ENCODE data around the gene CCN6.
A peak's percentile ranks its signal among the peaks of the same experiment; 100 is the strongest.

The CCN6 gene

DNA sequence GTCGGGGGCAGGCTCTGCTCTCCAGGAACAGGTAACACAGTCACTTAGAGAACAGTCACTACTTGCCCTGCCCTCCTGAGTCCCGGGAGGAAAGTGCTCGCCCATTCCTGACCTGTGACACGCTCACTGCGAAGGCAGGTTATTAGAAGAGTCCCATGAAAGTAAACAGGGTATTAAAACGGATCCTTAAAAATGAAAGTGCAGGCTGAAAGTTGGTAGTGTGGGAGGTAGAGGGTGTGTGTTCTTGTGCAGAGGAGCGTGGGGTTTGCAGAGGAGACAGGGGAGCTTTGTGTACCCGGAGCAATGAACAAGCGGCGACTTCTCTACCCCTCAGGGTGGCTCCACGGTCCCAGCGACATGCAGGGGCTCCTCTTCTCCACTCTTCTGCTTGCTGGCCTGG, at the start of gene CCN6:
CCN6 (plus strand) TSS at position 104 of the 400 bp plus-strand sequence; CDS start at position 358, 254 bp downstream.
- DNase-seq: no peak

GRCh38 chr6:112004201-112005012, 49.5 kb upstream of the CCN6 start:
- DNase-seq: no peak

DNA sequence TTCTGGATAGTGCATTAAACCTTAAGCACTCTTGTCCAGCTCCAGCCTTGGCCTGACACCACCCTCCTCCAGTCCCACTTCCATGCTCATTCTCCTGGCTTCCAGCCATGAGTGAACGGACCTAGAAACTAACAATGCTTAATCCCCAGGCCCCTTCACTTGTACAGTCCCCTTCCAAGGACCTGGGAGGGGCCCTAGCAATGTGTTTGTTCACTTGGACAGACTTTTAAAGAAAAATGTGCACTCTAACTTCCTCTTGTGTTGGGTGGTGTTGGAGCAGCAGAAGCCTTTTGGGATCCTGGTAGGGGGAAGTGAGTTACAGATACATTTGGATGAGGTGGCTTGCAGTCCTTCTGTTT, 48.9 kb upstream of the CCN6 start:
- peak; percentile 11 for DNase-seq

- no peak for DNase-seq
Measured at GRCh38 chr6:112007254-112007653, 46.6 kb upstream of the CCN6 start.

GRCh38 chr6:112007805-112008204, 46.1 kb upstream of the CCN6 start:
- peak; percentile 79 for DNase-seq

DNA sequence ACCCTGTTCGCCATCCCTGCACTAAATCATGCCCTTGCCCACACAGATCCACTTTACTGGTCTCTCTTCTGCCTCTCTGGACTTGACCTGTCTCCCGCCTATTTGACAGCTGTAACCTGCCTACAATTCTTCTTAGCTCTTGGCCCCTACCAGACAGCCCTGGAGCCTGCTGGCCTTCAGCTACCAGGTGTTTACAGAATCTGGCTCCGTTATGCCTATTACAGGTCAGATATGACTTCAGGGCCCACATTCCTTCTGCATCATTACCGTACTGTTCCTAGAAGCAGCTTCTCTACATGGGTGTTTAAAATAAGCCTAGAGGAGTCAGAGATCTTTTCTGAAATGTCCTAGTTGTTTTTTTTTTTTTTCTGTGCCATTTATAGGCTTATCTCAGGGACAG, 45.4 kb upstream of the CCN6 start:
- DNase-seq: no peak

- DNase-seq: peak; percentile 13
Measured at GRCh38 chr6:112010328-112010727, 43.6 kb upstream of the CCN6 start.

DNA sequence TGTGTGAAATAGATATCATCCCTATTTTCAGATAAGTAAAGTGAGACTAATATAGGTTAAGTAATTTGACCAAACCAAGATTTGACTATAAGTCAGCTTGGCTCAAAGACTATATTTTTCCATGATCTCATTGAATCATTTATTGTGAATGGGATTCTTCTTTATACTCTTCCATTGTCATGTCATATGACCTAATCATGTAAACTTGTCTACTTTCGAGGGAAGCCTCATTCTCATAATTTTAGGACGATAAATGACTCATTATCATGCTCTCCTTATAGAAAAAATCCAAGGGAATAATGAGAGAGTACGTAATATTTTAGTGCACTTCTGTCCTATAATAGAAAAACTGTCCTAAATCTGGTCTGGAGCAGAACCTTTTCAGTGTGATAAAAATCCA, 40.9 kb upstream of the CCN6 start:
- no peak for DNase-seq

DNA sequence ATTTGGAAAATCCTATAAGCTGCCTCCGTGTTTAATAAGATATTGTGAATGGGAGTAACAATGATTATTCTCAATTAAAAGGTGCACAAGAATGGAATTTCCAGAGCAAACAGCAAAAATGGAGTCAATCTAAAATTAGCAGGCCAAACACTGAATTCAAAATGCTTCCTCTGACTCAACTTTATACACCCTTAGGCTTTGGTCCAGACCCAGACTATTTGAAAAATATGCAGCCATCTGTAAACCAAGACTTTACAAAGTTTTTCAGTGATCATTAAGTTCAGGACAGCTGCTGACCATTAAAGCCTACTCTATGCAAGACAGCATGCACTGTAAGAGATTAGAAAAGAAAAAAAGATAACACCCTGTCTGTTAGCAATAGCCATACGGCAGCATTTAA, 39.4 kb upstream of the CCN6 start:
- DNase-seq: peak; percentile 19

- no peak for DNase-seq
Measured at GRCh38 chr6:112015725-112016124, 38.2 kb upstream of the CCN6 start.

DNA sequence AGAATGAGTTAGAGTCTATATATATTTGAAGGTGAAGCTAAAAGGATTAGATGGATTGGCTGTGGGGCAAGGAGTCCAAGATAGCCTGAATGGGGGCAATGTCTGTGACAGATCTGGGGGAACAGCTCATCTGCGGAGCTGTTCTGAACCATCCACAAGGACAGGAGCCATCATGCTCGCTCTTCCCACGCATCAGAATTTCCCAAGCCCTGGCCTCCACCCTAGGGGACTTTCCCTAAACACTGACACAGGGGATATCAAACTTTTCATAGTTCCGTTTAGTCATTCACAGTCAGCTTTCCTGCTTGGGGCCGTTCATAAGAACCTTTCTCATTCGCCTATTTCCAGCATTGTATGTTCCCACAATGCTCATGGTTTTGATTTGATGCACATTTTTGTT, 37.6 kb upstream of the CCN6 start:
- DNase-seq: no peak

GRCh38 chr6:112017169-112017568, 36.7 kb upstream of the CCN6 start:
- DNase-seq: no peak

DNA sequence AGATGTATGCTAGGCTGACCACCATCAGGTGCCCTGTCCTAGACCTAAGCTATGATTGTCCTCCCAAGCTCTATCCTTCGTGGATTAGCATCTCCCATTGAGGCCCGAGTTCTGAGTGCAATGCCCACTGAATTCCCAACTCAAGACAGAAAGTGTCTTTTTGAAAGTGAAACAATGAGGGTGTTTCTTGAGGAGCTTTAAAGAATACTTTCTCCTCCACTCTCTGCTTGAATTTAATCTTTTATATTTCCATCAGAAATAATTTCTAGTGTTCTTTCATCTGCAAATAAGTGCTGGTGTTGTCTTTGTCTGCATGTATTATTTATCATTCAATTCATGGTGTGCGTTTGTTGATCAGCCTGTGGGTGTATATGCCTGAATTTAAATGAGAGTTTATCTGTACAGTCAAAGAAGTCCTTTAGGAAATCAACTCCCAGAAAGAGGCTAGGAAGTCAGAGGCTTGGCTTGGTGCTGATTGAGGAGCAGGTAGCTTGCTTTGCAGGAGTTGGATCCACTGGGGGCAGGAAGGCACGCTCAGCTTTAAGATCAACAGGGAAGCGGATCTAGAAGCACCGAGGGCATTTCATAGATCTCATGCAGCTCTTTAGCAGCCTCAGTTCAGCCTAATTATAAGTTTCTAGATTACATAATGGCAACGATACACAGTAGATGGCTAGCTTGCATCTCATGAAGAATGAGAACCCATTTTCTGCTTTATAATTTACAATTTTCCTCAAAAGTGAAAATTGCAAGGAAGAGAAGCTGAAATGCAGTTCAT, 36.0 kb upstream of the CCN6 start:
- DNase-seq: no peak

DNA sequence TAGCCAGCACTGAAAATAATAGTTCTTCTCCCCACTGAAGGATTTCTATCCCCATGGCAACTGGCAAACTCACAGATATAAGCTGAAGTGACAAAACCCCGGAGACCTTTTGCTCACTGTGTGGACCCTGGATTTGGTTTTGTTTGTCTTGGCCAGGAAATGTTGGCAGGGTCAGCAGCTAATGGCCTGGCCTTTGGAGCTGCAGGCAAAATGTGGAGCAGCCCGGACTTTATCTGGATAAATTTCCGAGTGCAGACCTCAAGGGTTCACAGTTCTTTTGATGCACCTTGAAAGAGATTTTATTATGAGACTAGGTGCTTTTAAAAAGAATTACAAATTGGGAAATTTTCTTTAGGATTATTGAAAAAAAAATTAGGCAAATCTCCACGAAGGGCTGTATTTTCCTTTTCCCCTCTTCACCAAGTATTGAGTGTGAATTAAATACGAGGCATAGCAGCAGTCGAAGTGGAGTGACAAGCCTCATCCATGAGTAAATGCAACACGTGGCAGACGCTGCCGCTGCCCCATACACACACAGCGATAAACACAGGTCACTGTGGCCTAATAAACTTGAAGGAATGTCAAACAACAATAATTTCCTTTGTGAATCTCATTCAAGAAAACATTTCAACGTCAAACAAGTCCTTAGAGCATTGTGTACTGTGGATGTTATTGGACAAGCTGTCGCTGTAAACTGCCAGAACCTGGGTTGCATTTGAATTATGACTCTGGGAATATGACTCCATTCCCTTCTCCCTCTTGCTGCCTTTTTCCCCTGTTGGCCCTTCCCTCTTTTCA, 35.1 kb upstream of the CCN6 start:
- no peak for DNase-seq

DNA sequence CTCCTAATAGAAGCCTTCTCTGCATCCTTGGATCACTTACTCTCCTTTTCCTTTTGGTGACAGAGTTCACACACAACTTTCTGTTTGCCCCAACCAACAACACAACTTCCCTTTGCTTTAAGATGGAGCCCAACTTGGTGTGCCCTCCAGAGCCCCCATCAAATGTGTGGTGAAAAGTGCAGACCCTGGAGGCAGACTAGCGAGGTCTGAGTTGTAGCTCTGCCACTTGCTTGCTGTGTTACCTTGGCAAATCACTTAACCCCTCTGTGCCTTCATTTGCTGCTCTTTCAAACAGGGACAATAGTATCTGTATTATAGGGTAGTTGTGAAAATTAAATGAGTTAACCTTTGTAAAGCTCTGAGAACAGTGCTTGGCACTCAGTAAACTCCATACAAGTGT, 34.3 kb upstream of the CCN6 start:
- DNase-seq: no peak

- DNase-seq: no peak
Measured at GRCh38 chr6:112021691-112022310, 32.1 kb upstream of the CCN6 start.

DNA sequence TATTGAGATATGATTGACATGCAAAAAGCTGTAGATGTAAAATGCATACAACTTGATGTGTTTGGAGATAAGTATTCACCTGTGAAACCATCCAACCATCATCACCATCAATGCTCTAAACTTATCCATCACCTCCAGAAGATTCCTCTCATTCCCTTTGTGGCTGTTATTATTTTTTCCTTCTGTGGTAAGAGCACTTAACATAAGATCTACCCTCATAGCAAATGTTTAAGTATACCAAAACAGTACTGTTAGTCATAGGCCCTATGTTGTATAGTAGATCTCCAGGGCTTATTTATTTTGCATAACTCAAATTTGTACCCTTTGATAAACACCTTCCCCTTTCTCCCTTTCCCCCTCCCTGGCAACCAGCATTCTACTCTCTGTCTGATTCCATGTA, 31.2 kb upstream of the CCN6 start:
- no peak for DNase-seq

DNA sequence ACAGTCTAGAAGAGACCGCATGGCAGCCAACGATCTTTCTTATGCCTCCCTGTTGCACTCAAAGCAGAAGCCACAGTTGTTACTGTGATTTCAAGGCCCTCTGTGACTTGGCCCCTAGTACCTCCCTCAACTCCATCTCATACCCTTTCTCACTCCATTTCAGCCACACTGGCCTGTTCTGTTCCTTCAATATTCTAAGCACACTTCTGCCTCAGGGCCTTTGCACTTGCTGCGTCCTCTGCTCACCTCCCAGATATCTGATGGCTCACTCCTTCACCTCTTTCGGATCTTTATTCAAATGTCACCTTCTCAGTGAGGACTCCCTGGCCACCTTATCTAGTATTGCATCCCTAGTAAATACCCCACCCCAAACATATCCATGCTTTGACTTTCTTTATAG, 29.4 kb upstream of the CCN6 start:
- DNase-seq: no peak

GRCh38 chr6:112026933-112027332, 27.0 kb upstream of the CCN6 start:
- no peak for DNase-seq

GRCh38 chr6:112027942-112028674, 25.8 kb upstream of the CCN6 start:
- no peak for DNase-seq

DNA sequence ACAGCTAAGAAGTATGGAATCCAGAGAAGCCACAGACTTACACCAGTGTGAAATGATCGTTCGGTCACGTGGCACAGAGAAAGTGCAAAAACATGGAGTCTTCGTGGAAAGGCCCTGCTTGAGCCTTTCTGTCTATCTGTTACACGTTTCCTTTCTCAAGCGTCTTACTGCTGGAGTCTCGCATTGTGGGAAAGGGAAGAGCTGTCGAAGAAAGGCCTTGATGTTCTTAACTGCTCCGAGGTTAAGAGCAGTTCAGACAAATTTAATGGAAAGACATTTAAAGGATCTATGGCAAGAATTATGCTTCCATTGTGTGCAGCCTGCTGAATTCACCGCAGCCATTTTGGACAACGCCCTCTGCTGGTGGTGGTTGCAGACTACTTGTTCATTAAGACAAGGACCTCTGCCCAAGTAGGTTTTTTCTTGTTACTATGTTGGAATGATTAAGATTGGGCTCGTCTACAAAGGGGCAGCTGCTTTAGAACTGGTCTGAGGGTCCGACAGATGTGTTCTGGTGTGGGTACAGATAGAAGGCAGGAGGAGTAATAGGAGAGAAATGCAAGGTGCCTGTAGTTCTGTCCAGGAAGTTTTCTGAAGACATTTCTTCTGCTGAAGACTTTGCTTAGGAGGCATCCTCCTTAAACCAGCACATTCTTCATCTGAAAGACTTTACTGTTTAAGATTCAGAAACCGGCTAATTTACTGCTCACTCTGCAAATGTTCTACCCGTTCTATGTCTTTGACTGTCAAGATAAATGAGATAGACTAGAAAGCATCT, 24.7 kb upstream of the CCN6 start:
- peak; percentile 84 for DNase-seq
